ENCODE measurements around the gene HSPBP1.

The HSPBP1 gene

GRCh38 chr19:55289117-55289796, 9.3 kb upstream of the HSPBP1 start:
- H3K36me3 ChIP-seq (ENCODE audit: low read depth) = peaks cover 14% of the 10 kb centered on the region
- H3K4me3 ChIP-seq (ENCODE audit: severe bottlenecking) = no peak overlapping the region
- no peaks in the 10 kb centered on the region for H3K27me3 ChIP-seq (ENCODE audit: insufficient read depth, poor library complexity, severe bottlenecking)
- no peak overlapping the region for H3K27ac ChIP-seq (ENCODE audit: poor library complexity, severe bottlenecking)
- ATAC-seq (ENCODE audit: low read depth) (no peak), DNase-seq (ENCODE audit: low spot score) (no peak)
- TF ChIP-seq, protein P1, sequence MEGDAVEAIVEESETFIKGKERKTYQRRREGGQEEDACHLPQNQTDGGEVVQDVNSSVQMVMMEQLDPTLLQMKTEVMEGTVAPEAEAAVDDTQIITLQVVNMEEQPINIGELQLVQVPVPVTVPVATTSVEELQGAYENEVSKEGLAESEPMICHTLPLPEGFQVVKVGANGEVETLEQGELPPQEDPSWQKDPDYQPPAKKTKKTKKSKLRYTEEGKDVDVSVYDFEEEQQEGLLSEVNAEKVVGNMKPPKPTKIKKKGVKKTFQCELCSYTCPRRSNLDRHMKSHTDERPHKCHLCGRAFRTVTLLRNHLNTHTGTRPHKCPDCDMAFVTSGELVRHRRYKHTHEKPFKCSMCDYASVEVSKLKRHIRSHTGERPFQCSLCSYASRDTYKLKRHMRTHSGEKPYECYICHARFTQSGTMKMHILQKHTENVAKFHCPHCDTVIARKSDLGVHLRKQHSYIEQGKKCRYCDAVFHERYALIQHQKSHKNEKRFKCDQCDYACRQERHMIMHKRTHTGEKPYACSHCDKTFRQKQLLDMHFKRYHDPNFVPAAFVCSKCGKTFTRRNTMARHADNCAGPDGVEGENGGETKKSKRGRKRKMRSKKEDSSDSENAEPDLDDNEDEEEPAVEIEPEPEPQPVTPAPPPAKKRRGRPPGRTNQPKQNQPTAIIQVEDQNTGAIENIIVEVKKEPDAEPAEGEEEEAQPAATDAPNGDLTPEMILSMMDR (IDR thresholded peaks at IDR 0.05; ENCODE audit: poor library complexity, severe bottlenecking) = no peak
- no peaks in the 10 kb centered on the region for H3K9me3 ChIP-seq (ENCODE audit: severe bottlenecking)
- no peaks in the 10 kb centered on the region for H3K4me1 ChIP-seq (ENCODE audit: insufficient read depth, poor library complexity, severe bottlenecking)

GRCh38 chr19:55287361-55288079, 7.6 kb upstream of the HSPBP1 start:
- TF ChIP-seq, protein P1 (IDR thresholded peaks at IDR 0.05; ENCODE audit: poor library complexity, severe bottlenecking) = no peak

GRCh38 chr19:55285229-55285890, 5.5 kb upstream of the HSPBP1 start:
- TF ChIP-seq, protein P1 (IDR thresholded peaks at IDR 0.05; ENCODE audit: poor library complexity, severe bottlenecking) = no peak
- Histone ChIP-seq H3K4me1 (ENCODE audit: insufficient read depth, poor library complexity, severe bottlenecking) (peaks cover 6% of the 10 kb centered on the region), H3K4me3 (ENCODE audit: severe bottlenecking) (no peak overlapping the region), H3K27ac (ENCODE audit: poor library complexity, severe bottlenecking) (peak overlapping the region; percentile 44), H3K36me3 (ENCODE audit: low read depth) (peaks cover 6% of the 10 kb centered on the region), H3K9me3 (ENCODE audit: severe bottlenecking) (no peaks in the 10 kb centered on the region), H3K27me3 (ENCODE audit: insufficient read depth, poor library complexity, severe bottlenecking) (no peaks in the 10 kb centered on the region)
- no peak for DNase-seq (ENCODE audit: low spot score)
- no peak for ATAC-seq (ENCODE audit: low read depth)

More at GRCh38 chr19:55287361-55288079, 7.6 kb upstream of the HSPBP1 start:
- no peak for DNase-seq (ENCODE audit: low spot score)
- no peaks in the 10 kb centered on the region for H3K27me3 ChIP-seq (ENCODE audit: insufficient read depth, poor library complexity, severe bottlenecking)
- no peak overlapping the region for H3K27ac ChIP-seq (ENCODE audit: poor library complexity, severe bottlenecking)
- ATAC-seq (ENCODE audit: low read depth) = no peak
- H3K9me3 ChIP-seq (ENCODE audit: severe bottlenecking) = no peaks in the 10 kb centered on the region
- H3K4me3 ChIP-seq (ENCODE audit: severe bottlenecking) = no peak overlapping the region
- H3K4me1 ChIP-seq (ENCODE audit: insufficient read depth, poor library complexity, severe bottlenecking) = no peaks in the 10 kb centered on the region
- H3K36me3 ChIP-seq (ENCODE audit: low read depth) = peaks cover 14% of the 10 kb centered on the region

- no peaks in the 10 kb centered on the region for H3K36me3 ChIP-seq (ENCODE audit: low read depth)
- no peak for ATAC-seq (ENCODE audit: low read depth)
- peak overlapping the region; percentile 43 for H3K4me3 ChIP-seq (ENCODE audit: severe bottlenecking)
- peaks cover 6% of the 10 kb centered on the region for H3K4me1 ChIP-seq (ENCODE audit: insufficient read depth, poor library complexity, severe bottlenecking)
- no peaks in the 10 kb centered on the region for H3K27me3 ChIP-seq (ENCODE audit: insufficient read depth, poor library complexity, severe bottlenecking)
- H3K27ac ChIP-seq (ENCODE audit: poor library complexity, severe bottlenecking) = peak overlapping the region; percentile 44
- no peak for DNase-seq (ENCODE audit: low spot score)
- H3K9me3 ChIP-seq (ENCODE audit: severe bottlenecking) = no peaks in the 10 kb centered on the region
- TF ChIP-seq, protein P1 (IDR thresholded peaks at IDR 0.05; ENCODE audit: poor library complexity, severe bottlenecking) = no peak
These were observed 4.6 kb upstream of the HSPBP1 start for GRCh38 chr19:55284405-55285058.
